Karpas-422 (cell line): ENCODE results near the gene WBP1. TPM values are rescaled to one million over a fixed set of nuclear protein-coding genes. Genes with fewer than 3 reads are reported as not detected.
"Not testable (repeated sequence)": the region's sequence is repeated elsewhere in the genome, so short reads cannot be mapped to it uniquely, and the experiment has no call there.

ENCODE experiments used
- DNase-seq: peaks from one replicate; pipeline ENCODE4 v3.0.0-alpha.2; 2015
- H2AFZ ChIP-seq: fragments of 200-600 bp; sonication (generic); 2 replicates; pipeline ENCODE4 v1.6.1; 2014; ENCODE audit warnings: antibody characterized with exemption, low read length, mixed read lengths
- H3K27ac ChIP-seq: fragments of 200-600 bp; sonication (generic); 2 replicates; pipeline ENCODE4 v1.5.1; 2014; ENCODE audit warnings: mild to moderate bottlenecking, low read length, moderate library complexity
- H3K27me3 ChIP-seq: fragments of 200-600 bp; sonication (generic); 2 replicates; pipeline ENCODE4 v1.6.1; 2014; ENCODE audit warnings: low read length, mixed read lengths
- H3K36me3 ChIP-seq: fragments of 200-600 bp; sonication (generic); 2 replicates; pipeline ENCODE4 v1.6.1; 2014; ENCODE audit warnings: low read length, mixed read lengths; ENCODE audit not compliant: insufficient read depth
- H3K4me1 ChIP-seq: fragments of 200-600 bp; sonication (generic); 2 replicates; pipeline ENCODE4 v1.6.1; 2014; ENCODE audit warnings: mild to moderate bottlenecking, low read length, mixed read lengths
- H3K4me2 ChIP-seq: fragments of 200-600 bp; sonication (generic); 2 replicates; pipeline ENCODE4 v1.6.1; 2014; ENCODE audit warnings: low read length, low read depth, mild to moderate bottlenecking; ENCODE audit not compliant: poor library complexity, severe bottlenecking
- H3K4me3 ChIP-seq: fragments of 200-600 bp; sonication (generic); 2 replicates; pipeline ENCODE4 v1.5.1; 2014; ENCODE audit warnings: mild to moderate bottlenecking, antibody characterized with exemption, low read length, mixed read lengths
- H3K79me2 ChIP-seq: fragments of 200-600 bp; sonication (generic); 2 replicates; pipeline ENCODE4 v1.6.1; 2014; ENCODE audit warnings: mild to moderate bottlenecking, low read length, mixed read lengths
- H3K9ac ChIP-seq: fragments of 200-600 bp; sonication (generic); 2 replicates; pipeline ENCODE4 v1.6.0; 2014; ENCODE audit warnings: low read length
- H3K9me2 ChIP-seq: fragments of 200-600 bp; sonication (generic), shearing (Covaris generic); replicated peaks from 2 replicates; pipeline ENCODE4 v1.6.0; 2014; ENCODE audit warnings: mild to moderate bottlenecking, low read length, moderate library complexity; ENCODE audit not compliant: insufficient read depth
- H3K9me3 ChIP-seq: fragments of 300-700, 200-600 bp; sonication (generic); 2 replicates; pipeline ENCODE4 v1.6.1; 2014; ENCODE audit warnings: low read length, mixed read lengths
- H4K20me1 ChIP-seq: fragments of 200-600 bp; sonication (generic); 2 replicates; pipeline ENCODE4 v1.6.1; 2014; ENCODE audit warnings: mild to moderate bottlenecking, antibody characterized with exemption, low read length, low read depth; ENCODE audit not compliant: insufficient read depth
- total RNA-seq: library from RNA; depleted of rRNA; stranded (reverse); fragments of >200 nt; shearing (Covaris generic); gene quantifications from 2 replicates; pipeline ENCODE4 v1.2.3, GENCODE V29; 2014; ENCODE audit warnings: low replicate concordance

The WBP1 gene
- total RNA-seq, 1 experiment from 2014 or later, result 149 TPM

DNA sequence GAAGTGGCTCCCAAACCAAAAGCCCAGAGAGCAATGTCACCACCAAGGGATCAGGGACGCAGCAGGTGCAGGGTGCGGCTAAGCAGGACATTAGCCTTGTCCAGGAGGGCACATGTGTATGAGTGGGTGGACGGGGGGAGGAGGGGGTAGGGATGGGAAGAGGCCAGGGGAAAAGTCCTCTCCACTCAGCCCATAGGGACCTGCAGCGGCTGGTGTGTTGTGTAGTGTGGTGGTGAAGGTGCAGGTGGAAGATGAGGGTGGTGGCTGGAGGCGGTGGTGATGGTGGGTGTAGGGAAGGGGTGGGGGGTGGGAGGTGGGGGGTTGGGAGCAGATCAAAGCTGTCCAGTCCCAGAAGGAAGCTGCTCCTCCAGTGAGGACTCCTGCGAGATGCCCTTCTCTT is 40.5 kb upstream of the WBP1 start:
- Histone ChIP-seq H3K79me2 (peaks cover 9% of the 10 kb centered on the region), H3K4me1 (peaks cover 36% of the 10 kb centered on the region), H3K9ac (no peak overlapping the region), H3K9me2 (no peaks in the 10 kb centered on the region), H3K4me3 (no peak overlapping the region), H4K20me1 (no peaks in the 10 kb centered on the region), H3K4me2 (no peak overlapping the region), H3K27ac (no peak overlapping the region), H2AFZ (no peak overlapping the region), H3K36me3 (no peaks in the 10 kb centered on the region), H3K9me3 (no peaks in the 10 kb centered on the region), H3K27me3 (no peaks in the 10 kb centered on the region)
- no peak for DNase-seq

DNA sequence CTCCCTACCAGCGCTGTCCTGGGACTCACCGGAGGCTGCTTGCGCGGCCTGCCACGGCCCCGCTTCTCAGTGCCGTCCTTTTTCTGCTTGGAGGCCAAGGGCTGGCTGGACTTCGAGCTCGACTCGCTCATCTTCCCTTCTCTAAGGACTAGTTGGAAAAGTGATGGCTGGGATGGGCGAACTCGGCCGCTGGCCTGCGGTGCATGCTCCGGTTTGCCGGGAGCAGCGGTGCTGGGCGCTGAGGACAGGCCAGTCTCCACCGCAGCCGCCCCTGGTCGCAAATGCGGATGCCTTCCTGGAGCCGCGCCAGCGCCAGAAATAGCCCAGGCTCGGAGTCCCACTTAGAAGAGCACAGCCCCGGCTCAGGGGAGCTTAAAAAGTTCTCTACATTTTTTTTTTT is 39.9 kb upstream of the WBP1 start:
- Histone ChIP-seq H3K27me3 (no peaks in the 10 kb centered on the region), H3K4me3 (no peak overlapping the region), H4K20me1 (no peaks in the 10 kb centered on the region), H2AFZ (no peak overlapping the region), H3K27ac (no peak overlapping the region), H3K4me2 (no peak overlapping the region), H3K79me2 (peaks cover 15% of the 10 kb centered on the region), H3K9me3 (no peaks in the 10 kb centered on the region), H3K36me3 (no peaks in the 10 kb centered on the region), H3K9ac (no peak overlapping the region), H3K4me1 (peaks cover 41% of the 10 kb centered on the region), H3K9me2 (no peaks in the 10 kb centered on the region)
- DNase-seq, result no peak

DNA sequence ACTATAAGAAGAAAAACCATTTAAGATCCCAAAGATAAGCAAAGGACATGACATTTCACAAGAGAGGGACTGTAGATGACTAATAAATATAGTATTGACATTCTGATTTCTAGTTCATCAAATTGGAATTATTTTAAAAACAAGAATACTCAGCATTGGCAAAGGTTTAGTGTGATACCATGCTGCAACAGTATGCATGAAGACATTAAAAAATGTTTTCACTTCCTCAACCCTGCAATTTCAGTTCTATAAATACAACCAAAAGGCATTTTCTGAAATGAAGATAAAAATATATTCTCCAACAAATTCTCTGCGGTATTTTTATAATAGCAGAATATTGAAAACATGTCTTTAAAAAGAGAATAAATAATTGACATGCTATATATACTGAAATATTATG is 38.9 kb upstream of the WBP1 start:
- no peak overlapping the region for H2AFZ ChIP-seq
- DNase-seq, result no peak
- H3K9me2 ChIP-seq, result no peaks in the 10 kb centered on the region
- H3K4me3 ChIP-seq, result no peak overlapping the region
- no peaks in the 10 kb centered on the region for H3K27me3 ChIP-seq
- no peaks in the 10 kb centered on the region for H4K20me1 ChIP-seq
- H3K4me2 ChIP-seq, result peak overlapping the region; percentile 91
- H3K79me2 ChIP-seq, result peaks cover 19% of the 10 kb centered on the region
- no peak overlapping the region for H3K27ac ChIP-seq
- H3K9me3 ChIP-seq, result no peaks in the 10 kb centered on the region
- H3K9ac ChIP-seq, result peak overlapping the region; percentile 6; the same call in 1 of the 2 replicates
- peaks cover 46% of the 10 kb centered on the region for H3K4me1 ChIP-seq
- H3K36me3 ChIP-seq, result no peaks in the 10 kb centered on the region; the same call in 1 of the 2 replicates

DNA sequence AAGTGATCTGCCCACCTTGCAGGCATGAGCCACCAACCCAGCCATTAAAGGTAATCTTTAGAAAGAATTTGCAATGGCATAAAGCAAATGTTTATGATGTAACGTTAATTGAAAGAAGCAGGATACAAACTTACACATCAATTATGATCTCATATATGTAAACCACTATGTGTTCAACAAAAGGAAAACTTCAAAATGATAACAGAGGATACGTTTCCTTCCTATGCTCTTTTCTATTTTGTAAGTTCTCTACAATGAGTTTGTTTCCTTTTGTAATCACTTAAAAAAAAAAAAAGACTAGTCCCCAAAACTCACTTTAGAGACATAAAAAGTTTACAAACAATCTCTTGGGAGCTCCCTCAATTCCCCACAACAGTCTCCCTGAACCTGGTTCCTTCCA is 38.2 kb upstream of the WBP1 start:
- H3K36me3 ChIP-seq, result peaks cover 5% of the 10 kb centered on the region; the same call in 1 of the 2 replicates
- peak overlapping the region; percentile 86 for H3K9ac ChIP-seq
- H3K79me2 ChIP-seq, result peaks cover 19% of the 10 kb centered on the region
- peak overlapping the region; percentile 91 for H3K4me2 ChIP-seq
- no peaks in the 10 kb centered on the region for H4K20me1 ChIP-seq
- H3K27me3 ChIP-seq, result no peaks in the 10 kb centered on the region
- H3K9me3 ChIP-seq, result no peaks in the 10 kb centered on the region
- H3K9me2 ChIP-seq, result no peaks in the 10 kb centered on the region
- H3K4me3 ChIP-seq, result peak overlapping the region; percentile 84
- H3K27ac ChIP-seq, result no peak overlapping the region
- DNase-seq, result no peak
- peaks cover 48% of the 10 kb centered on the region for H3K4me1 ChIP-seq
- H2AFZ ChIP-seq, result no peak overlapping the region

DNA sequence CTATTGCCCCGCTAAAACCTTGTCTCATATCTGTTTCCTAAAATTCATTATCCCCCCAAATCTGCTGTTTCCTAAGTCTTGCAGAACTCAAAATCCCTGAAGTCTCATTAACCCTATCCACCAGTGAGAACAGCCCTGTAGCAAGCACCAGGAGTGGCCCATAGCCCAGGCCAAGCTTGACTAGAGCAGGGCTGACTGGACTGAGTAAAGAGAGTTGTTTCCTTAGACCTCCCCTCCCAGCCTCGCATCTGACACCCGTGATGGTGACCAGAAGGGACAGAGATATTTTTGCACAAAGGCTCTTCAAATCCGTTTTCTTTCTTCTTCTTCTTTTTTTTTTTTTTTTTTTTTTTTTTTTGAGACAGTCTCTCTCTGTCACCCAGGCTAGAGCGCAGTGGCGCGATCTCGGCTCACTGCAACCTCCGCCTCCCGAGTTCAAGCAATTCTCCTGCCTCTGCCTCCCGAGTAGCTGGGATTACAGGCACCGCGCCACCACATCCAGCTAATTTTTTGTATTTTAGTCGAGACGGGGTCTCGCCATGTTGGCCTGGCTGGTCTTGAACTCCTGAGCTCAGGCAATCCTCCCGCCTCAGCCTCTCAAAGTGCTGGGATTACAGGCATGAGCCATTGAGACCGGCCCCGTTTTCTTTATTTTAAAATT is 37.7 kb upstream of the WBP1 start:
- Histone ChIP-seq H3K27ac (peak overlapping the region; percentile 72), H3K4me2 (peak overlapping the region; percentile 91), H3K9ac (peak overlapping the region; percentile 86), H3K4me1 (peaks cover 48% of the 10 kb centered on the region), H3K4me3 (peak overlapping the region; percentile 84), H3K79me2 (peaks cover 19% of the 10 kb centered on the region)
- H3K9me2 ChIP-seq, H4K20me1 ChIP-seq, H2AFZ ChIP-seq, H3K9me3 ChIP-seq, DNase-seq, H3K36me3 ChIP-seq, H3K27me3 ChIP-seq: not testable (repeated sequence)

DNA sequence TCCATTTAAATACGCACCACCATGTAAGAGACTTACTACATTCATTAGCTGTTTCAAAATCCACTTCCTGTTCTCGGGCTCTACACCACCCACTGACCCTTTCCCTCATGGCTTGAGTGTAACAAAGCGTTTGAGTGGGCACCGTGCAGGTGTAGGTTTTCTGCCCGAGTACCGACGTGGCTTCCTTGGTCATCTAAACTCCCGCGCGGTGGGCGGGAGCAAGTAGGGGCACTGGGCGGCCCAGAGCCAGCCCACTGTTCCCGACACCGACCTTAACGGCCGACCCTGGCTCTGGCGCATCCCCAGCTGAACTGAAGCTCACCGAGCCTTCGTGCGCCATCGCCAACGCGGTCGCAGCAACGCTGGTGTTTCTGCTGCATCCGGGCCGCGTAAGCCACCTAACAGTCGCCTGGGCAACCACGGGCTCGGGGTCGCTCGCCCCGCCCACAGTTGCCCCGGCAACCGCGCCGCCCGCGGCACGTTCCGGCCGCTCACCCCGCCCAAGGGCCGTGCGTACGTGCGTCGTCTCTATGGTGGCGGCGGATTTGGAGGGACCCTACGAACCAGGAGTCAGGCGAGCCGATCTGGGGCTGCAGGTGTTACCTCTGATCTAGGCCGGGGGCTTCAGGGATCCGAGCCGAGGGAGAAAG is 36.9 kb upstream of the WBP1 start, which contains the start of the genes C2orf81 and WDR54:
C2orf81 (minus strand) TSS at position 399 of the 650 bp plus-strand sequence; CDS start at position 340, 59 bp downstream.
WDR54 (plus strand) TSS at position 510 of the 650 bp plus-strand sequence. CDS start 424 bp downstream, outside the sequence.
- H3K4me1 ChIP-seq, result peaks cover 48% of the 10 kb centered on the region
- DNase-seq, result peak; percentile 100
- no peaks in the 10 kb centered on the region for H3K9me2 ChIP-seq
- peak within 1 kb of the TSS; percentile 72 for H3K27ac ChIP-seq
- H2AFZ ChIP-seq, result peak within 1 kb of the TSS; percentile 63
- H3K9ac ChIP-seq, result peak within 1 kb of the TSS; percentile 86
- no peaks in the 10 kb centered on the region for H3K9me3 ChIP-seq
- H3K36me3 ChIP-seq, result peaks cover 8% of the 10 kb centered on the region; the same call in 1 of the 2 replicates
- peaks cover 19% of the 10 kb centered on the region for H3K79me2 ChIP-seq
- peak within 1 kb of the TSS; percentile 84 for H3K4me3 ChIP-seq
- no peaks in the 10 kb centered on the region for H4K20me1 ChIP-seq
- no peaks in the 10 kb centered on the region for H3K27me3 ChIP-seq
- H3K4me2 ChIP-seq, result peak within 1 kb of the TSS; percentile 91

DNA sequence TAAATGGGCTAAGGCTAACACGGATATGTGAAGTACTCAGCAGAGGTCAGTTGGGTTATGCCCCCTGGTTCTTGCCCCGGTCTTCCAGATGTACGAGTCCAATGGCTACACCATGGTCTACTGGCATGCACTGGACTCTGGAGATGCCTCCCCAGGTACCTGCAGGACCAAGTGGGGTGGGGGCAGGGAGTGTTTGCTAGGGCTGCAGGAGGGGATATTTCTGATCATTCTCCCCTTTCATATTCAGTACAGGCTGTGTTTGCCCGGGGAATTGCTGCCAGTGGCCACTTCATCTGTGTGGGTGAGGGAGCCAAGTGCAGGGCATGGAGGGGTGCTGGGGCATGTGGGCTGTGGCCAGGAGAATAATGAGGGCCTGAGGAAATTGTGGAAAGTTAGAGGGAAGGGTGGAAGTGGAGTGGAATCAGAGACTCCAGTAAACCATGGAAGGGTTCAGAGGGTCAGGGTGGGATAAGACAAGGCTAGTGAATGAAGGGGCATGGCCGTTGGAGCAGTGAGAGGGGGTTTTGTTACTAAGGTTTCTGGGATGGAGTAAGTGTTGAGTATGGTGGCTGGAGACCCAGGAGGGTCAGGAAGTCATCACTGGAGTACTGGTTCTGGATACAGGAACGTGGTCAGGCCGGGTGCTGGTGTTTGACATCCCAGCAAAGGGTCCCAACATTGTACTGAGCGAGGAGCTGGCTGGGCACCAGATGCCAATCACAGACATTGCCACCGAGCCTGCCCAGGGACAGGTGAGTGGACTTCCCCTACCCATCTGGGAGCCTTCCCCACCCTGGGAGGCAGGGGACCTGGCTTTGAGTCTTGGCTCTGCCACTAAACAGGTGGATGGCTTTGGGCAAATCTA is 34.8 kb upstream of the WBP1 start:
- H3K36me3 ChIP-seq, result peaks cover 15% of the 10 kb centered on the region
- no peak overlapping the region for H2AFZ ChIP-seq
- H3K27ac ChIP-seq, result peak overlapping the region; percentile 23; the same call in 1 of the 2 replicates
- H3K9me3 ChIP-seq, result no peaks in the 10 kb centered on the region
- H3K4me3 ChIP-seq, result peak overlapping the region; percentile 84; the same call in 1 of the 2 replicates
- no peaks in the 10 kb centered on the region for H3K9me2 ChIP-seq
- H4K20me1 ChIP-seq, result no peaks in the 10 kb centered on the region
- peaks cover 48% of the 10 kb centered on the region for H3K4me1 ChIP-seq
- H3K9ac ChIP-seq, result peak overlapping the region; percentile 86
- H3K4me2 ChIP-seq, result peak overlapping the region; percentile 91
- no peaks in the 10 kb centered on the region for H3K27me3 ChIP-seq
- peaks cover 19% of the 10 kb centered on the region for H3K79me2 ChIP-seq
- no peak for DNase-seq
